ENCODE results near the gene CHST15.

DNA sequence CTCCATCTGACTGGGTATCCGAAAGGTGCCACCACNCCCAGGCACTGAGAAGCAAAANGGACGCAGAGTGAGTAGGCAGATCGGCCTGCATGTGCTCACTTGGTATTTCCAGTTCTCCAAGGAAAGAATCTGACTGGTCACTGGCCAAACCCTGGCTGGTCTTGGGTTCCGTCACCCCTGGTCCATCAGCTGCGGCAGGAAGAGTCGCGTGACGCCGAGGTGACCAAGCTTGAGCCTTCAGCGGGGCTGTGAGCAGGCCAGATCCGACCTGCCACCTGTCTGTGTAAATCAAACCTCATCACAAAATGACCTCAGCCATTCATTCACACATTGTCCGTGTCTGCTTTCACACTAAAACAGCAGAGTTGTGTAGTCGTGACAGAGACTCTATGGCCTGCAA lies 28.8 kb upstream of the CHST15 start:
- TF ChIP-seq, protein P1, sequence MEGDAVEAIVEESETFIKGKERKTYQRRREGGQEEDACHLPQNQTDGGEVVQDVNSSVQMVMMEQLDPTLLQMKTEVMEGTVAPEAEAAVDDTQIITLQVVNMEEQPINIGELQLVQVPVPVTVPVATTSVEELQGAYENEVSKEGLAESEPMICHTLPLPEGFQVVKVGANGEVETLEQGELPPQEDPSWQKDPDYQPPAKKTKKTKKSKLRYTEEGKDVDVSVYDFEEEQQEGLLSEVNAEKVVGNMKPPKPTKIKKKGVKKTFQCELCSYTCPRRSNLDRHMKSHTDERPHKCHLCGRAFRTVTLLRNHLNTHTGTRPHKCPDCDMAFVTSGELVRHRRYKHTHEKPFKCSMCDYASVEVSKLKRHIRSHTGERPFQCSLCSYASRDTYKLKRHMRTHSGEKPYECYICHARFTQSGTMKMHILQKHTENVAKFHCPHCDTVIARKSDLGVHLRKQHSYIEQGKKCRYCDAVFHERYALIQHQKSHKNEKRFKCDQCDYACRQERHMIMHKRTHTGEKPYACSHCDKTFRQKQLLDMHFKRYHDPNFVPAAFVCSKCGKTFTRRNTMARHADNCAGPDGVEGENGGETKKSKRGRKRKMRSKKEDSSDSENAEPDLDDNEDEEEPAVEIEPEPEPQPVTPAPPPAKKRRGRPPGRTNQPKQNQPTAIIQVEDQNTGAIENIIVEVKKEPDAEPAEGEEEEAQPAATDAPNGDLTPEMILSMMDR (IDR thresholded peaks at IDR 0.05): no peak
- TF ChIP-seq POLR2A (IDR thresholded peaks at IDR 0.05): no peak

Data from adrenal gland (tissue), 5 donors.